DND-41 (cell line): ENCODE data around the gene INTS1.

Source experiments
- CTCF ChIP-seq: IDR thresholded peaks from 2 replicates; pipeline ENCODE4 v1.5.1; 2012; ENCODE audit warnings: borderline replicate concordance, low read length, moderate library complexity, mild to moderate bottlenecking; ENCODE audit not compliant: poor library complexity, severe bottlenecking; ENCODE audit errors: extremely low read depth
- EZH2 ChIP-seq: IDR thresholded peaks from 3 replicates; pipeline ENCODE4 v1.6.1; 2012; ENCODE audit warnings: borderline replicate concordance, low read depth, mild to moderate bottlenecking, moderate library complexity, low read length, inconsistent platforms; ENCODE audit not compliant: severe bottlenecking

GRCh38 chr7:1447551-1448244, 56.5 kb downstream of the INTS1 start:
- TF ChIP-seq CTCF = no peak
- TF ChIP-seq EZH2 = no peak
